PC-3 (cell line): ENCODE measurements around the gene HS2ST1. TPM values are rescaled to one million over a fixed set of nuclear protein-coding genes. Genes with fewer than 3 reads are reported as not detected.

Experiments used
- ATAC-seq: fragments of 200-7000 bp; cut with Tn5 transposase; 2 replicates; pipeline ENCODE4 v1.9.1; 2020; ENCODE audit warnings: mild to moderate bottlenecking, moderate library complexity
- BruUV-seq: library from RNA; stranded (reverse); fragments of 400-500 nt; replicated peaks from 2 replicates; lab custom pipeline; 2021; lab: Mats Ljungman, UMichigan
- CTCF ChIA-PET: fragments of 300-600 bp; sonication (Branson Sonifier 250); formaldehyde crosslinking; loops from one replicate; lab custom pipeline; 2022; ENCODE audit warnings: antibody characterized with exemption; lab: Charles Lee
- POLR2A ChIA-PET: fragments of 300-600 bp; sonication (Branson Sonifier 250); formaldehyde crosslinking; loops from one replicate; lab custom pipeline; 2022; ENCODE audit warnings: antibody characterized with exemption; ENCODE audit not compliant: unreplicated experiment; lab: Charles Lee
- DNase-seq: peaks from one replicate; pipeline ENCODE4 v3.0.0-alpha.2; 2015
- H2AFZ ChIP-seq: fragments of 300-600 bp; sonication (generic); 2 replicates; pipeline ENCODE4 v1.6.0; 2016; ENCODE audit warnings: antibody characterized with exemption, low read length
- H3F3A ChIP-seq: fragments of 300-600 bp; sonication (generic); one replicate; pipeline ENCODE4 v1.6.0; 2017; ENCODE audit warnings: antibody characterized with exemption, low read length, control low read depth, mild to moderate bottlenecking; ENCODE audit not compliant: unreplicated experiment
- H3K27ac ChIP-seq: fragments of 300-600 bp; sonication (generic); 2 replicates; pipeline ENCODE4 v1.5.1; 2016; ENCODE audit warnings: mild to moderate bottlenecking, low read length
- H3K27me3 ChIP-seq: fragments of 300-600 bp; sonication (generic); 2 replicates; pipeline ENCODE4 v1.6.1; 2016; ENCODE audit warnings: low read length, mixed read lengths
- H3K36me3 ChIP-seq: fragments of 300-600 bp; sonication (generic); 2 replicates; pipeline ENCODE4 v1.6.1; 2016; ENCODE audit warnings: low read depth, mixed run types, low read length, mixed read lengths
- H3K4me1 ChIP-seq: fragments of 300-600 bp; sonication (generic); 2 replicates; pipeline ENCODE4 v1.5.1; 2016; ENCODE audit warnings: low read length; ENCODE audit not compliant: insufficient read depth
- H3K4me2 ChIP-seq: fragments of 300-600 bp; sonication (generic); 2 replicates; pipeline ENCODE4 v1.6.0; 2016; ENCODE audit warnings: low read length
- H3K4me3 ChIP-seq: fragments of 300-600 bp; sonication (generic); 2 replicates; pipeline ENCODE4 v1.5.1; 2016; ENCODE audit warnings: mild to moderate bottlenecking, low read length, mixed read lengths
- H3K79me2 ChIP-seq: fragments of 300-600 bp; sonication (generic); 2 replicates; pipeline ENCODE4 v1.6.1; 2017; ENCODE audit warnings: low read length, mixed read lengths
- H3K9ac ChIP-seq: fragments of 300-600 bp; sonication (generic); 2 replicates; pipeline ENCODE4 v1.6.0; 2016; ENCODE audit warnings: mild to moderate bottlenecking, low read length
- H3K9me2 ChIP-seq: fragments of 300-600 bp; sonication (generic); replicated peaks from 2 replicates; pipeline ENCODE4 v1.6.1; 2016; ENCODE audit warnings: mixed run types, low read length, mixed read lengths
- H3K9me3 ChIP-seq: fragments of 300-600 bp; sonication (generic); 2 replicates; pipeline ENCODE4 v1.6.1; 2016; ENCODE audit warnings: low read length, mixed read lengths
- H4K20me1 ChIP-seq: fragments of 300-600 bp; sonication (generic); 2 replicates; pipeline ENCODE4 v1.6.1; 2016; ENCODE audit warnings: low read length, mixed read lengths
- EZH2 ChIP-seq: fragments of 300-600 bp; sonication (generic); IDR thresholded peaks from one replicate; pipeline ENCODE4 v1.6.1; 2017; ENCODE audit warnings: antibody characterized with exemption, mild to moderate bottlenecking, low read length; ENCODE audit not compliant: unreplicated experiment
- EZH2phosphoT487 ChIP-seq: fragments of 300-600 bp; sonication (generic); IDR thresholded peaks from 2 replicates; pipeline ENCODE4 v1.6.1; 2018; ENCODE audit warnings: mild to moderate bottlenecking, antibody characterized with exemption, low read length, borderline replicate concordance
- intact Hi-C: fragments of 100-400 bp; cut with micrococcal nuclease; formaldehyde crosslinking; loops from 2 replicates; pipeline ENCODE4 v1.9.0; 2023
- total RNA-seq: library from RNA; depleted of rRNA; stranded (reverse); fragments of >200 nt; gene quantifications from 2 replicates; pipeline ENCODE4 v1.2.3, GENCODE V29; 2014
- TF ChIP-seq, protein P1 (sequence below): fragments of 300-600 bp; sonication (generic); conservative IDR thresholded peaks from 2 replicates; pipeline ENCODE4 v1.5.1; 2017; ENCODE audit warnings: antibody characterized with exemption, low read depth, mild to moderate bottlenecking, low read length

HS2ST1 gene
- total RNA-seq, 1 experiment from 2014 or later = 15.3 TPM

DNA sequence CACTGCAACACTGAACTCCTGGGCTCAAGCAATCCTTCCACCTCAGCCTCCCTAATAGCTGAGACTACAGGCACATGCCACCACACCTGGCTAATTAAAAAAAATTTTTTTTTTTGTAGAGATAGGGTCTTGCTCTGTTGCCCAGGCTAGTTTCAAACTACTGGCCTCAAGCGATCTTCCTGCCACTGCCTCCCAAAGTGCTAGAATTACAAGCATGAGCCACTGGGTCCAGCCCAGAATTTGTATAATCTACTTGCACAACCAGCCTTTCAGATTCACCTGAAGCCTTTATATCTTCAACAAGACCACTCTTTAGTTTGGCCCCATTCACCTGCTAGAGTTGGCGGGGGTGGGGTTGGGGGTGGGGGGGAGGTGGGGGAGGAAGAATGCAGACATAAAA is 232.6 kb downstream of the HS2ST1 start:
- no peak overlapping the region for H2AFZ ChIP-seq
- H3K9ac ChIP-seq = no peak overlapping the region
- H3F3A ChIP-seq = no peaks in the 10 kb centered on the region
- intact Hi-C loops = no loop called here
- H3K4me2 ChIP-seq = no peak overlapping the region
- H3K4me3 ChIP-seq = no peak overlapping the region
- POLR2A ChIA-PET = no interaction called here
- H3K36me3 ChIP-seq = no peaks in the 10 kb centered on the region
- TF ChIP-seq EZH2 (no peak), EZH2phosphoT487 (no peak)
- TF ChIP-seq, protein P1, sequence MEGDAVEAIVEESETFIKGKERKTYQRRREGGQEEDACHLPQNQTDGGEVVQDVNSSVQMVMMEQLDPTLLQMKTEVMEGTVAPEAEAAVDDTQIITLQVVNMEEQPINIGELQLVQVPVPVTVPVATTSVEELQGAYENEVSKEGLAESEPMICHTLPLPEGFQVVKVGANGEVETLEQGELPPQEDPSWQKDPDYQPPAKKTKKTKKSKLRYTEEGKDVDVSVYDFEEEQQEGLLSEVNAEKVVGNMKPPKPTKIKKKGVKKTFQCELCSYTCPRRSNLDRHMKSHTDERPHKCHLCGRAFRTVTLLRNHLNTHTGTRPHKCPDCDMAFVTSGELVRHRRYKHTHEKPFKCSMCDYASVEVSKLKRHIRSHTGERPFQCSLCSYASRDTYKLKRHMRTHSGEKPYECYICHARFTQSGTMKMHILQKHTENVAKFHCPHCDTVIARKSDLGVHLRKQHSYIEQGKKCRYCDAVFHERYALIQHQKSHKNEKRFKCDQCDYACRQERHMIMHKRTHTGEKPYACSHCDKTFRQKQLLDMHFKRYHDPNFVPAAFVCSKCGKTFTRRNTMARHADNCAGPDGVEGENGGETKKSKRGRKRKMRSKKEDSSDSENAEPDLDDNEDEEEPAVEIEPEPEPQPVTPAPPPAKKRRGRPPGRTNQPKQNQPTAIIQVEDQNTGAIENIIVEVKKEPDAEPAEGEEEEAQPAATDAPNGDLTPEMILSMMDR = no peak
- no peaks in the 10 kb centered on the region for H3K79me2 ChIP-seq
- H4K20me1 ChIP-seq = no peaks in the 10 kb centered on the region
- H3K27me3 ChIP-seq = no peaks in the 10 kb centered on the region
- peaks cover 6% of the 10 kb centered on the region; the same call in 1 of the 2 replicates for H3K4me1 ChIP-seq
- no peaks in the 10 kb centered on the region for H3K9me3 ChIP-seq
- BruUV-seq = no TSS peak
- no peaks in the 10 kb centered on the region for H3K9me2 ChIP-seq
- ATAC-seq = no peak
- H3K27ac ChIP-seq = no peak overlapping the region
- CTCF ChIA-PET = no interaction called here
- DNase-seq = no peak

DNA sequence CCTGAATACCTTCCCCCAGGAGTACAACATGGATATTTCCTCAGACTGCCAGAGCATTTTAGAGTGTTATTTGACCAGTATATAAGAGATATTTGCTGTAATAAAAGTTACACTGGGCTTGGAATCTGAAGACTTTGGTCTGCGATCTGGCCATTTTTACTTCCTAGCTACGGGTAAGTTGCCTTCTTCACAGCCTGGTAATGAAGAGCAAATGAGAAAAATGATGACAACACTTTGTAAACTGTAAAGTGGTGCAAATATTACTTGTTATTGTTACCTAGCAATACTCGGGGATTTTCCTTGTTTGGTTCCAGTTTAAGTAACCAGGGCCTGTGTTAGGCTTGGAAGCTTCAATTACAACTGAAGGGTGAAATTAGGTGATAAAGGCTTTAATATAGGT is 233.4 kb downstream of the HS2ST1 start:
- ChIA-PET CTCF (no interaction called here), POLR2A (no interaction called here)
- H3K4me1 ChIP-seq = peaks cover 6% of the 10 kb centered on the region; the same call in 1 of the 2 replicates
- no peak overlapping the region for H3K4me2 ChIP-seq
- H3K9me2 ChIP-seq = no peaks in the 10 kb centered on the region
- no TSS peak for BruUV-seq
- no peak overlapping the region for H3K4me3 ChIP-seq
- intact Hi-C loops = no loop called here
- TF ChIP-seq EZH2 (no peak), EZH2phosphoT487 (no peak)
- TF ChIP-seq, protein P1 = no peak
- DNase-seq = no peak
- no peaks in the 10 kb centered on the region for H3K9me3 ChIP-seq
- H4K20me1 ChIP-seq = no peaks in the 10 kb centered on the region
- H3F3A ChIP-seq = no peaks in the 10 kb centered on the region
- H3K27ac ChIP-seq = no peak overlapping the region
- no peaks in the 10 kb centered on the region for H3K36me3 ChIP-seq
- no peaks in the 10 kb centered on the region for H3K79me2 ChIP-seq
- no peaks in the 10 kb centered on the region for H3K27me3 ChIP-seq
- H3K9ac ChIP-seq = no peak overlapping the region
- ATAC-seq = no peak
- no peak overlapping the region for H2AFZ ChIP-seq

DNA sequence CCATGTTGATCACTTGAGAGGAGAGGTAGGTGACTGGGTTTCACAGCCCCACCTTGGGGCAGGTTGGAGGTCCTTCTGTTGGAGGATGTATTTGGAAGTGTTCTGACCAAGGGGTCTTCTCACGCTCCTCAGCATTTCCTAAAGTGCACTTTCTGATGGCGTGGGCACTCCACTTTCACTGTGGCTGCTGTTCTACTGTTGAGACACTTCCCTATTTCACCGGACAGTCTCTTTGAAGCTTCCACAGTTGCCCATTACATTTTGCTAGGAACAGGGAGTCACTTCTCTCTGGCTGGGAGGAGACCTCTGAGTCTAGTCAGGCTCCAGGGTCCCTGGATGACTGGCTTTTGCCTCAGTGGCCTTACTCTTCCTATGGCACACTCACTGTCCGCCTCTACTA is 234.2 kb downstream of the HS2ST1 start:
- no peaks in the 10 kb centered on the region for H4K20me1 ChIP-seq
- ATAC-seq (no peak), DNase-seq (no peak)
- H3K27ac ChIP-seq = no peak overlapping the region
- no peak overlapping the region for H3K4me2 ChIP-seq
- H3K4me1 ChIP-seq = peaks cover 6% of the 10 kb centered on the region; the same call in 1 of the 2 replicates
- H3K9ac ChIP-seq = no peak overlapping the region
- H3K27me3 ChIP-seq = no peaks in the 10 kb centered on the region
- H3K79me2 ChIP-seq = no peaks in the 10 kb centered on the region
- no peaks in the 10 kb centered on the region for H3K9me2 ChIP-seq
- H2AFZ ChIP-seq = no peak overlapping the region
- no peaks in the 10 kb centered on the region for H3F3A ChIP-seq
- H3K9me3 ChIP-seq = no peaks in the 10 kb centered on the region
- no TSS peak for BruUV-seq
- POLR2A ChIA-PET = no interaction called here
- CTCF ChIA-PET = no interaction called here
- no peaks in the 10 kb centered on the region for H3K36me3 ChIP-seq
- H3K4me3 ChIP-seq = no peak overlapping the region
- TF ChIP-seq, protein P1 = no peak
- no peak for TF ChIP-seq EZH2
- TF ChIP-seq EZH2phosphoT487 = no peak
- intact Hi-C loops = no loop called here
